ENCODE data around the gene APLP1. TPM values are rescaled to one million over a fixed set of nuclear protein-coding genes. Genes with fewer than 3 reads are reported as not detected.

The APLP1 gene
- total and polyA plus RNA-seq, 3 donors from 2014 or later = 37.9 to 54.3 (median 45.7) TPM

DNA sequence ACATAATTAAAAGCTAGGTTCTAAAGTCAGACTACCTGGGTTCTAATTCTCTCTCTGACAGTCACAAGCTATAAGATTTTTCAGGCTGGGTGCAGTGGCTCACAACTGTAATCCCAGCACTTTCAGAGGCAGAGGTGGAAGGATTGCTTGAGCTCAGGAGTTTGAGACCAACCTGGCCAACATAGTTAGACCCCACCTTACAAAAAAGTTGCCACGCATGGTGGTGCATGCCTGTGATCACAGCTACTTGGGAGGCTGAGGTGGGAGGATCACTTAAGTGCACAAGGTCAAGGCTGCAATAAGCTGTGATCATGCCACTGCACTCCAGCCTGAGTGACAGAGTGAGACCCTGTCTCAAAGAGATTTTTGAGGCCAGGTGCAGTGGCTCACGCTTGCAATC, 26.0 kb downstream of the APLP1 start:
- no peak overlapping the region for H3K27ac ChIP-seq
- H3K4me1 ChIP-seq = peaks cover 7% of the 10 kb centered on the region
- no peaks in the 10 kb centered on the region for H3K36me3 ChIP-seq (ENCODE audit: low read depth, missing control alignments)
- 83 to 93% methylated on average over 2 of the region's 2 CpGs for WGBS, 2 donors
- no peaks in the 10 kb centered on the region for H3K9me3 ChIP-seq
- TF ChIP-seq, protein P1, sequence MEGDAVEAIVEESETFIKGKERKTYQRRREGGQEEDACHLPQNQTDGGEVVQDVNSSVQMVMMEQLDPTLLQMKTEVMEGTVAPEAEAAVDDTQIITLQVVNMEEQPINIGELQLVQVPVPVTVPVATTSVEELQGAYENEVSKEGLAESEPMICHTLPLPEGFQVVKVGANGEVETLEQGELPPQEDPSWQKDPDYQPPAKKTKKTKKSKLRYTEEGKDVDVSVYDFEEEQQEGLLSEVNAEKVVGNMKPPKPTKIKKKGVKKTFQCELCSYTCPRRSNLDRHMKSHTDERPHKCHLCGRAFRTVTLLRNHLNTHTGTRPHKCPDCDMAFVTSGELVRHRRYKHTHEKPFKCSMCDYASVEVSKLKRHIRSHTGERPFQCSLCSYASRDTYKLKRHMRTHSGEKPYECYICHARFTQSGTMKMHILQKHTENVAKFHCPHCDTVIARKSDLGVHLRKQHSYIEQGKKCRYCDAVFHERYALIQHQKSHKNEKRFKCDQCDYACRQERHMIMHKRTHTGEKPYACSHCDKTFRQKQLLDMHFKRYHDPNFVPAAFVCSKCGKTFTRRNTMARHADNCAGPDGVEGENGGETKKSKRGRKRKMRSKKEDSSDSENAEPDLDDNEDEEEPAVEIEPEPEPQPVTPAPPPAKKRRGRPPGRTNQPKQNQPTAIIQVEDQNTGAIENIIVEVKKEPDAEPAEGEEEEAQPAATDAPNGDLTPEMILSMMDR (IDR thresholded peaks at IDR 0.05) = no peak
- TF ChIP-seq POLR2A (IDR thresholded peaks at IDR 0.05) = no peak
- intact Hi-C loops (cut with DNase I; ENCODE audit: low total_unique reads) = no loop called here
- no peaks in the 10 kb centered on the region for H3K27me3 ChIP-seq
- no peak overlapping the region for H3K4me3 ChIP-seq
- DNase-seq = no peak

DNA sequence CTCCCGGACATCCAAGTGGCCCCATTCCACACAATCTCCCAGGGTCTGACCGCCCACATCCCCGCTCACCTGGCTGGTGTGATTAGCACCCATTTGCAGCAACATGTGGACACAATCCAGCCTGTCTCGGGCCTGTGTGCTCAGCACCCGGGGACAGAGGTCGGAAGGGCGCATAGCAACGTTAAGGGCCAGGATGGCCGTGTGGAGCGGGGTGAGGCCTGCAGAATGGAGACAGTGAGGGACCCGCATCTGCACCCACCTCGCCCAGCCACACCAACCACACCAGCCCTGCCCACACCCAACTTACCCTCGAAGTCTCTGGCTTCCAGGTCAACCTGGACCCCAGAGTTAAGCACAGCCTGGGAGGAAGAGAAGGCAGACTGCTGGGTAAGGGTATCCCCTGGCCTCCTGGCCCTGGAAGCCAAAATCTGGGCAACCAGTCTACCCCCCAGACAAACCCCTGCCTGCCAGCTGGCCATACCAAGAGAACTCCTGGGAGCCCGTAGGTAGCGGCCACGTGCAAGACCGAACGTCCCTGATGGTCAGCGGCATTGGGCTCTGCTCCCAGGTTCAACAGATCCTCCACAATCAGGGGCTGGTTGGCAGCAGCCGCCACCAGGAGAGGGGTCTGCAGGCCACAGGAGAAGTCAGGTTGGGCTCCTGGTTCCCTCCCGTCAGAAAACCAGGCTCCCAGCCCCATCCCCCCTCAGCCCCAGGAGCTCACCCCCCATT, 27.7 kb downstream of the APLP1 start:
- 91% methylated on average over 19 of the region's 21 CpGs; no CpG with 5 or more reads in 1 of the 2 donors for WGBS, 2 donors
- H3K27me3 ChIP-seq = no peaks in the 10 kb centered on the region
- H3K4me3 ChIP-seq = no peak overlapping the region
- TF ChIP-seq POLR2A (IDR thresholded peaks at IDR 0.05) = no peak
- TF ChIP-seq, protein P1 (IDR thresholded peaks at IDR 0.05) = no peak
- no peaks in the 10 kb centered on the region for H3K9me3 ChIP-seq
- no peaks in the 10 kb centered on the region for H3K36me3 ChIP-seq (ENCODE audit: low read depth, missing control alignments)
- intact Hi-C loops (cut with DNase I; ENCODE audit: low total_unique reads) = no loop called here
- no peak overlapping the region for H3K27ac ChIP-seq
- DNase-seq = no peak
- H3K4me1 ChIP-seq = peaks cover 7% of the 10 kb centered on the region

DNA sequence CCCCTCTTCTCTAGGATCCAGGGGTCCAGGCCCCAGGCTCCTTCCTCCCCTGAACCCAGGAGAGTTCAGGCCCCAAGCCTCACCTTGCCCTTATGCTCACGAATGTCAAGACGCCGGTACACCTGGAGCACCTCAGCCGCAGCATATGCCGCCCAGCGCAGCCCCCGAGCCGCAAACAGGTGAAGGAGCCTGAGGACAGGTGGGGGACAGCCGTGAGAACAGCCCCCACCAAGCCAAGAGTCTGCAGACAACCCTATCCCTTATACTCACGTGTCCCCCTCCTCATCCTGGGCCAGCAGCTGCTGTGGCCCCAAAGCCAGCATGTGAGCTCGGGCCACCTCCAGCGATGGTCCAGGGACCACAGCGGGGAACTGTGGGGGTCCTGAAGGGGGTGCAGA, 28.3 kb downstream of the APLP1 start:
- intact Hi-C loops (cut with DNase I; ENCODE audit: low total_unique reads) = no loop called here
- WGBS, 2 donors = 94 to 96% methylated on average over 8 to 13 of the region's 13 CpGs
- no peak for DNase-seq
- no peaks in the 10 kb centered on the region for H3K36me3 ChIP-seq (ENCODE audit: low read depth, missing control alignments)
- TF ChIP-seq, protein P1 (IDR thresholded peaks at IDR 0.05) = no peak
- TF ChIP-seq POLR2A (IDR thresholded peaks at IDR 0.05) = no peak
- H3K4me1 ChIP-seq = peaks cover 7% of the 10 kb centered on the region
- H3K9me3 ChIP-seq = no peaks in the 10 kb centered on the region
- H3K27me3 ChIP-seq = no peaks in the 10 kb centered on the region
- H3K4me3 ChIP-seq = no peak overlapping the region
- H3K27ac ChIP-seq = no peak overlapping the region

DNA sequence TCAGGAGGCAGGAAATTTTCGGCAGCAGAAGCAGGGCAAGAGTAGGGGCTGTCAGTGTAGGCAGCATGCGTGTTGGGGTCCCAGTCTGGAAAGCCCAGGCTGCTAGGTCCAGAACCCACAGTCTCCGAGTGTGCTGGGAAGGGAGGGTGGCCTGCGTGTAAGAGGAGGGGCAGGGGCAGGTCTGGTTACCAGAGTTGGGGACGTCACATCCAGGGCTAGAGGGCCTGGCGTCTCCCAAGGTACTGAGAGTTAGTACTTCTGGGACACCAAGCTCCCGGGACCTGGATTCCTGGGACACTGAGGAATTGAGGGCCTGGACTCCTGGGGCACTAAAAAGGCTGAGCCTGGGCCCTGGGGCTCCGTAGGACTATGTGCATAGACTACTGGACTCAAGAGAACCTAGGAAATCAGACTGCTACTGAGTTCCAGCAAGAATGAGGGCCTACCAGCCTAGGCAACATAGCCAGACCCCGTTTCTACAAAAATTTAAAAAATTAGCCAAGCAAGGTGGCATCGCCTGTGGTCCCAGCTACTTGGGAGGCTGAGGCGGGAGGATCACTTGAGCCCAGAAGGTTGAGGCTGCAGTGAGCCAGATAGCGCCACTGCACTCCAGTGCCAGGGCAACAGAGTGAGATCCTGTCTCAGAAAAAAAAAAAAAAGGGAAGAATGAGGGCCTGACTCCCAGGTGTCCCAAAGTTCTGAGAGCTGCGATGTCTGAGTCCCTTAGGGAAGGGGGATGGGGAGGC, 29.5 kb downstream of the APLP1 start:
- Histone ChIP-seq H3K36me3 (ENCODE audit: low read depth, missing control alignments) (no peaks in the 10 kb centered on the region), H3K9me3 (no peaks in the 10 kb centered on the region), H3K27ac (peak overlapping the region; percentile 53 to 83), H3K4me3 (peak overlapping the region; percentile 63 to 75), H3K4me1 (peaks cover 7% of the 10 kb centered on the region), H3K27me3 (no peaks in the 10 kb centered on the region)
- WGBS, 2 donors = 77 to 83% methylated on average over 13 of the region's 13 CpGs
- no peak for TF ChIP-seq POLR2A (IDR thresholded peaks at IDR 0.05)
- TF ChIP-seq, protein P1 (IDR thresholded peaks at IDR 0.05) = no peak
- DNase-seq = no peak
- intact Hi-C loops (cut with DNase I; ENCODE audit: low total_unique reads) = no loop called here
